Endothelial cell (in vitro differentiated cells): ENCODE measurements around the gene MYL3. TPM values are rescaled to one million over a fixed set of nuclear protein-coding genes. Genes with fewer than 3 reads are reported as not detected.

Experiments used
- DNase-seq: peaks from one replicate; pipeline ENCODE4 v3.0.0; 2021; ENCODE audit warnings: low spot score
- H3K27ac Mint-ChIP-seq: one replicate; pipeline ENCODE4 v1.8.0; 2021; ENCODE audit warnings: mixed read lengths, inconsistent platforms; ENCODE audit not compliant: unreplicated experiment
- H3K27me3 Mint-ChIP-seq: one replicate; pipeline ENCODE4 v1.8.0; 2021; ENCODE audit warnings: mild to moderate bottlenecking, moderate library complexity, mixed read lengths, inconsistent platforms; ENCODE audit not compliant: unreplicated experiment
- H3K36me3 Mint-ChIP-seq: one replicate; pipeline ENCODE4 v1.8.0; 2021; ENCODE audit warnings: mild to moderate bottlenecking, low read depth, mixed read lengths, inconsistent platforms; ENCODE audit not compliant: unreplicated experiment
- H3K4me1 Mint-ChIP-seq: one replicate; pipeline ENCODE4 v1.8.0; 2021; ENCODE audit warnings: mild to moderate bottlenecking, mixed read lengths, inconsistent platforms; ENCODE audit not compliant: unreplicated experiment
- H3K4me3 Mint-ChIP-seq: one replicate; pipeline ENCODE4 v1.8.0; 2021; ENCODE audit warnings: mild to moderate bottlenecking, mixed read lengths, inconsistent platforms; ENCODE audit not compliant: unreplicated experiment
- H3K9me3 Mint-ChIP-seq: one replicate; pipeline ENCODE4 v1.8.0; 2021; ENCODE audit warnings: mixed read lengths, inconsistent platforms; ENCODE audit not compliant: unreplicated experiment
- total RNA-seq: library from RNA; stranded (reverse); fragmentation: NEBNext Ultra II Directional; extraction: Animal tissue kit (Norgen Biotek cat#: 25700); gene quantifications from one replicate; pipeline ENCODE4 v1.2.1, GENCODE V29; 2021; ENCODE audit not compliant: unreplicated experiment
- TF ChIP-seq, protein P1 (sequence below): fragments of 200-600 bp; sonication (generic); IDR thresholded peaks from one replicate; pipeline ENCODE4 v1.5.0; 2021; ENCODE audit warnings: antibody characterized with exemption; ENCODE audit not compliant: unreplicated experiment

MYL3 gene
- total RNA-seq, 1 donor from 2014 or later, result not detected

DNA sequence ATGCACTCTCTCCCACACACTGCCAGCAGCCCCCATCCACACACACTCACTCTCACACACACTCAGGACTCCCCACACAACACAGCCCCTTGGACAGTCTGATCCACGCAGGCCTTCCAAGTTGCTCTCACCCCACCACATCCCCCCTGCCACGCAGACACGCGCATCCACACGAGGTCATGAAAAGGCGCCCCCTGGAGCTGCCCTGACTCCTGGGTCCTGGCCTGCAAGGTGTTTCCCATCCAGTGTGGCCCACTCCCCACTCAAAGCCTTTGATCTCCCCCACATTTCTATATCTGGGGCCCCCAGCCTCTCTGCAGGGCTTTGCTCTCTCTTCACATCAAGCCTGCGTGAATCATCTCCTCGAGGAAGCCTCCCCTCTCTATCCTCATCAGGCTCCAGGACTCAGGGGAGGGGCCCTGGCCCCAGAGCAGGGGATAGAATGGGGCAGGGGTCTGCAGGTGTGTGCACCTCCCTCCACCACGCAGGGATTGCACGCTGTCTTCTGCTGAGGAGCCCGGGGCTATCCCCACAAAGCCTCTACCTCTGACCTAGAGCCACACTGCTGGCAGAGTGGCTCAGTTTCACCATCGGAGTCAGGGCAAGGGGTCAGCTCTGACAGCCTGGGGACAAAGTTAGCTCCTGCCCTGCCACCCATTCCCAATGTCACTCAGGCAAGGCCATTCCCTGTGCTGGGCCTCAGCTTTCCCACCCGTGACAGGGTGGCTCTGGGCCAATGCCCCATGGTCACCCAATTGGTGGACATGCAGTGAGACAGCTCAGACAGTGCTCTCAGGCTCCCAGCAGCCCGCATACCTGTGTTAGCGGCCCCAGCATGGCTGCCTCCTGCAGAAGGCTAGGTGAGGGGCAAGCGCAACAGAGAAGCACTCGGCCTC, 6.4 kb downstream of the MYL3 start:
- Mint-ChIP-seq H3K27ac (no peak overlapping the region), H3K4me1 (no peaks in the 10 kb centered on the region), H3K36me3 (no peaks in the 10 kb centered on the region), H3K4me3 (no peak overlapping the region), H3K9me3 (no peaks in the 10 kb centered on the region), H3K27me3 (peaks cover 7% of the 10 kb centered on the region)
- DNase-seq, result no peak
- TF ChIP-seq, protein P1, sequence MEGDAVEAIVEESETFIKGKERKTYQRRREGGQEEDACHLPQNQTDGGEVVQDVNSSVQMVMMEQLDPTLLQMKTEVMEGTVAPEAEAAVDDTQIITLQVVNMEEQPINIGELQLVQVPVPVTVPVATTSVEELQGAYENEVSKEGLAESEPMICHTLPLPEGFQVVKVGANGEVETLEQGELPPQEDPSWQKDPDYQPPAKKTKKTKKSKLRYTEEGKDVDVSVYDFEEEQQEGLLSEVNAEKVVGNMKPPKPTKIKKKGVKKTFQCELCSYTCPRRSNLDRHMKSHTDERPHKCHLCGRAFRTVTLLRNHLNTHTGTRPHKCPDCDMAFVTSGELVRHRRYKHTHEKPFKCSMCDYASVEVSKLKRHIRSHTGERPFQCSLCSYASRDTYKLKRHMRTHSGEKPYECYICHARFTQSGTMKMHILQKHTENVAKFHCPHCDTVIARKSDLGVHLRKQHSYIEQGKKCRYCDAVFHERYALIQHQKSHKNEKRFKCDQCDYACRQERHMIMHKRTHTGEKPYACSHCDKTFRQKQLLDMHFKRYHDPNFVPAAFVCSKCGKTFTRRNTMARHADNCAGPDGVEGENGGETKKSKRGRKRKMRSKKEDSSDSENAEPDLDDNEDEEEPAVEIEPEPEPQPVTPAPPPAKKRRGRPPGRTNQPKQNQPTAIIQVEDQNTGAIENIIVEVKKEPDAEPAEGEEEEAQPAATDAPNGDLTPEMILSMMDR, result no peak

DNA sequence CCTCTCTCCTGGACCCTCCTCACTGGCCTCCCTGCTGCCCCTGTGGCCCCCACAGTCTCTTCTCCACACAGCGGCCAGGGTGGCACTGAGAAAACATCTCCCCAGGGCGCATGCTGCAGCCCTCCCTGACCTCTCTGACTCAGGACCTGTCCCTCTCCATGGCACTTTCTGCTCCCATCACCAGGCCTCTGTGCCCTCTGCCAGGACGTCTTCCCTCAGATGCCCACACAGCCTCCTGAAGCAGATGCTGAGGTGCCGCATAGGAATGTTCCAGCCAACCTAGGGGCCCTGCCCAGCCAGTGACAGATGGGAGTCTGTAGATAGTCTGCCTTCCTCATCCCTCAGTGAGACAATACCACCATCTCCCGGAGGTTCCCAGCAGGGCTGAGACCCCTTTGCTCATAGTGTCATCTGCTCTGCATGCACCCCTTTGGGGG, 8.7 kb downstream of the MYL3 start:
- Mint-ChIP-seq H3K27me3 (peaks cover 6% of the 10 kb centered on the region), H3K9me3 (no peaks in the 10 kb centered on the region), H3K4me1 (no peaks in the 10 kb centered on the region), H3K4me3 (no peak overlapping the region), H3K36me3 (no peaks in the 10 kb centered on the region), H3K27ac (no peak overlapping the region)
- TF ChIP-seq, protein P1, result no peak
- no peak for DNase-seq

DNA sequence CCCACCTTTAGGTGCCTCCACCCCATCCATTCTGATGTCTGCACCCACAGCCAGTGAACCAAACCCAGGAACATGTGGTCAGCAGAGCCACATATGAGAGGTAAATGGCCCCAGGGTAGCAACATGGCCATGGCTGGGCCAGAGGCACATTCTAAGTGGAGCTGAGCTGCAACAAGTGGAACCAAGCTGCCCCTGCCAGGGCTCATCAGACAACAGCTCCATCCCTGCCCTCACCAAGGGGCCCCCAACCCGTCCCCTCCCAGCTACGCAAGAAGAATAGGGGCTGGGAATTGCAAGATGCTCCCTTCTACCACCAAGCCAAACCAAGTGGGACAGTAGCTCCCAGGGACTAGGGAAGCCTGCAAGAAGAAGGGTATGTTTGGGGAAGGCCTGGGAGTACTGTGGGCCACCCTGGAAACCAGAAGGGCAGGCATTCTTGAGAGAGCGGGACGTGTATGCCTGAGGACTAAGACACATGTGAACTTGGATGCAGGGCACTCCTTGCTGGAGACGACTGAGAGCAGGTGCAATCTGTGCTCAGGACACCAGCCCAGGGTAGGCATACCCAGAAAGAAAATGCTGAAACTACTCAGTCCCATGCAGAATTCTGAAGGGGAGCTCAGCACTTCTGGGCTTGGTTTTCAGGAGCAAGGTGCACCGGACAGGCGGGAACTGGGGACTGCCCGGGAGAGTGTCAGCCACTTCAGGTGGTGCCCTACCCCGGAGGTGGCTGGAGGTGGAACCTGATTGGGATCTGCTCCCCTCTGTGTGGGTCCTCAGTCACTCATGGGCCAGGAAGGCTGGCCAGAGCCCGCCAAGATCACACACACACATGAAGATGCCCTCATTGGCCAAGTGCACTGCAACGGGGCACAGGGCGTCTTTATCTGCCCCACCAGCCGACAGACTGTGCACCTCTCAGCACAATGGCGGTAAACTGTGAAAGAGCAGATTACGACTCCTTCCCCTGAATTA, 9.5 kb downstream of the MYL3 start:
- Mint-ChIP-seq H3K4me1 (no peaks in the 10 kb centered on the region), H3K9me3 (no peaks in the 10 kb centered on the region), H3K27ac (no peak overlapping the region), H3K4me3 (no peak overlapping the region), H3K36me3 (no peaks in the 10 kb centered on the region), H3K27me3 (peaks cover 5% of the 10 kb centered on the region)
- no peak for DNase-seq
- TF ChIP-seq, protein P1, result no peak

DNA sequence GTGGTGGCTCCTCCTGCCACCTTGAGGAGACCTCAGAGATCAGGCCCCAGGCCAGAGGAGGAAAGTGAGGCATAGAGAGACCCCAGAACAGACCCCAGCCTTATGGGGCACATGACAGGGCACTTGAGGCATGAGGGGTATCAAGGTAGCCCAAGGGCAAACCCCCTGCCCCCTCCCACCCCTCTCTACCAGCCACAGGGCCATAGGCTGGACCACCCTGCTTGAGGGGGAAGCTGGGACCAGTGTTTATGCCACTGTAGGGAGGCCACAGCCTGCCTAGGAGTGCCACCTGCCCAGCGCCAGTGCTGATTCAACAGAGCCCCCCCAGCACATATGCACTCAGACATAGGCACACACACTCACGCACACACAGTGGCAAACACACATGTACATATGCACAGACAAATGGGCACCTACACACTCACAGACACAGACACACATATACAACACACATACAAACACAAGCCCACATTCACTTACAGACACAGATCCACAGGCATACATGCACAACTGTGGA, 10.3 kb downstream of the MYL3 start:
- Mint-ChIP-seq H3K4me1 (peaks cover 5% of the 10 kb centered on the region), H3K9me3 (no peaks in the 10 kb centered on the region), H3K27ac (no peak overlapping the region), H3K4me3 (no peak overlapping the region), H3K36me3 (no peaks in the 10 kb centered on the region), H3K27me3 (peaks cover 7% of the 10 kb centered on the region)
- no peak for DNase-seq
- TF ChIP-seq, protein P1, result no peak
